SU-DHL-6 (cell line): Measurements from ENCODE around the gene NSRP1.

ENCODE experiments used
- H2AFZ ChIP-seq: fragments of 200-600 bp; sonication (generic); 2 replicates; pipeline ENCODE4 v1.6.1; 2014; ENCODE audit warnings: low read depth, mild to moderate bottlenecking, moderate library complexity, mixed read lengths, antibody characterized with exemption, low read length; ENCODE audit not compliant: severe bottlenecking
- H3F3A ChIP-seq: fragments of 200-600 bp; shearing (Covaris generic); 2 replicates; pipeline ENCODE4 v1.6.0; 2016; ENCODE audit warnings: antibody characterized with exemption, mild to moderate bottlenecking; ENCODE audit not compliant: insufficient read depth
- H3K27ac ChIP-seq: fragments of 200-600 bp; sonication (generic); 2 replicates; pipeline ENCODE4 v1.5.1; 2016; ENCODE audit warnings: low read depth, mild to moderate bottlenecking, low read length, moderate library complexity, mixed read lengths
- H3K27me3 ChIP-seq: fragments of 200-600 bp; sonication (generic), shearing (Covaris generic); 2 replicates; pipeline ENCODE4 v1.6.0; 2014; ENCODE audit warnings: mild to moderate bottlenecking, low read length
- H3K36me3 ChIP-seq: fragments of 200-600 bp; sonication (generic); 2 replicates; pipeline ENCODE4 v1.6.1; 2014; ENCODE audit warnings: mild to moderate bottlenecking, low read length, mixed read lengths
- H3K4me2 ChIP-seq: fragments of 300-600, 200-600 bp; shearing (Covaris generic), sonication (generic); 2 replicates; pipeline ENCODE4 v1.6.0; 2014; ENCODE audit warnings: low read length, low read depth, mild to moderate bottlenecking; ENCODE audit not compliant: poor library complexity, severe bottlenecking
- H3K4me3 ChIP-seq: fragments of 200-600 bp; sonication (generic); 2 replicates; pipeline ENCODE4 v1.5.1; 2014; ENCODE audit warnings: antibody characterized with exemption, low read length, mild to moderate bottlenecking, mixed read lengths; ENCODE audit not compliant: insufficient read depth, poor library complexity, severe bottlenecking
- H3K79me2 ChIP-seq: fragments of 200-600 bp; sonication (generic); 2 replicates; pipeline ENCODE4 v1.6.1; 2014; ENCODE audit warnings: mild to moderate bottlenecking, low read length, moderate library complexity; ENCODE audit not compliant: insufficient read depth
- H3K9ac ChIP-seq: fragments of 200-600 bp; sonication (generic); 2 replicates; pipeline ENCODE4 v1.7.0; 2014; ENCODE audit warnings: mild to moderate bottlenecking, low read length
- H3K9me2 ChIP-seq: fragments of 200-600 bp; sonication (generic); replicated peaks from 2 replicates; pipeline ENCODE4 v1.6.1; 2014; ENCODE audit warnings: low read length; ENCODE audit not compliant: insufficient read depth
- H3K9me3 ChIP-seq: fragments of 200-600 bp; sonication (generic); 2 replicates; pipeline ENCODE4 v1.6.1; 2014; ENCODE audit warnings: low read length, mixed read lengths; ENCODE audit not compliant: insufficient read depth
- H4K20me1 ChIP-seq: fragments of 200-600 bp; sonication (generic); 2 replicates; pipeline ENCODE4 v1.6.1; 2014; ENCODE audit warnings: low read depth, mild to moderate bottlenecking, antibody characterized with exemption, low read length, moderate library complexity, mixed read lengths
- CTCF ChIP-seq: fragments of 200-600 bp; sonication (generic); IDR thresholded peaks from one replicate; pipeline ENCODE4 v1.5.1; 2017; ENCODE audit warnings: antibody characterized with exemption, mild to moderate bottlenecking, low read length, moderate library complexity; ENCODE audit not compliant: insufficient read depth, poor library complexity, severe bottlenecking
- EZH2phosphoT487 ChIP-seq: fragments of 200-600 bp; sonication (generic), shearing (Covaris generic); conservative IDR thresholded peaks from 2 replicates; pipeline ENCODE4 v1.6.1; 2018; ENCODE audit warnings: mild to moderate bottlenecking, antibody characterized with exemption, low read length, moderate library complexity, mixed read lengths

Gene NSRP1

GRCh38 chr17:30217054-30217453, 100.4 kb downstream of the NSRP1 start:
- H3K4me2 ChIP-seq, result no peak overlapping the region
- no peaks in the 10 kb centered on the region for H3K79me2 ChIP-seq
- H3K36me3 ChIP-seq, result no peaks in the 10 kb centered on the region
- no peak overlapping the region for H3K4me3 ChIP-seq
- no peak overlapping the region for H3K27ac ChIP-seq
- H3K9me2 ChIP-seq, result no peaks in the 10 kb centered on the region
- no peaks in the 10 kb centered on the region for H3K9me3 ChIP-seq
- H3F3A ChIP-seq, result no peaks in the 10 kb centered on the region
- H4K20me1 ChIP-seq, result no peaks in the 10 kb centered on the region
- no peak overlapping the region for H3K9ac ChIP-seq
- H3K27me3 ChIP-seq, result no peaks in the 10 kb centered on the region
- no peak for TF ChIP-seq EZH2phosphoT487
- TF ChIP-seq CTCF, result no peak
- H2AFZ ChIP-seq, result no peak overlapping the region

- Histone ChIP-seq H3K27ac (no peak overlapping the region), H3K9me3 (no peaks in the 10 kb centered on the region), H3K4me2 (no peak overlapping the region), H3K79me2 (no peaks in the 10 kb centered on the region), H3K36me3 (no peaks in the 10 kb centered on the region), H2AFZ (no peak overlapping the region), H3K9me2 (no peaks in the 10 kb centered on the region), H3K27me3 (no peaks in the 10 kb centered on the region), H3K4me3 (no peak overlapping the region), H4K20me1 (no peaks in the 10 kb centered on the region), H3K9ac (no peak overlapping the region), H3F3A (no peaks in the 10 kb centered on the region)
- no peak for TF ChIP-seq CTCF
- TF ChIP-seq EZH2phosphoT487, result no peak
Observed at GRCh38 chr17:30217746-30218245, 101.2 kb downstream of the NSRP1 start.

- TF ChIP-seq CTCF (no peak), EZH2phosphoT487 (no peak)
- H2AFZ ChIP-seq, result no peak overlapping the region
Observed at GRCh38 chr17:30218799-30219198, 102.2 kb downstream of the NSRP1 start.

More at GRCh38 chr17:30218799-30219198, 102.2 kb downstream of the NSRP1 start:
- Histone ChIP-seq H3K36me3 (no peaks in the 10 kb centered on the region), H3K9me2 (no peaks in the 10 kb centered on the region), H4K20me1 (no peaks in the 10 kb centered on the region), H3K79me2 (no peaks in the 10 kb centered on the region), H3K9ac (no peak overlapping the region), H3K27ac (no peak overlapping the region), H3K4me3 (no peak overlapping the region), H3K9me3 (no peaks in the 10 kb centered on the region), H3F3A (no peaks in the 10 kb centered on the region), H3K27me3 (no peaks in the 10 kb centered on the region), H3K4me2 (no peak overlapping the region)
